H1 (cell line): ENCODE measurements around the gene PAGE2. TPM values are rescaled to one million over a fixed set of nuclear protein-coding genes. Genes with fewer than 3 reads are reported as not detected.

Source experiments
- CTCF ChIA-PET: fragments of 300-600 bp; sonication (Branson Sonifier 250); formaldehyde crosslinking; loops from one replicate; lab custom pipeline; 2021; ENCODE audit not compliant: partially characterized antibody; lab: Charles Lee
- POLR2A ChIA-PET: fragments of 300-600 bp; sonication (Branson Sonifier 250); formaldehyde crosslinking; loops from one replicate; lab custom pipeline; 2021; ENCODE audit warnings: inconsistent platforms; ENCODE audit not compliant: partially characterized antibody; lab: Charles Lee
- DNase-seq, 2 experiments: peaks; one replicate each; pipeline versions ENCODE4 v3.0.0 to v3.0.0-alpha.2; 2010 to 2022; ENCODE audit warnings: low spot score in 2 of 2, low read depth in 1 of 2, mixed read lengths in 1 of 2
- FAIRE-seq: peaks from 2 replicates; lab custom pipeline; 2011; peaks lifted over from hg19 to GRCh38; lab: Jason Lieb, UNC
- H2AFZ ChIP-seq: 2 replicates; pipeline ENCODE4 v1.8.1; 2012; ENCODE audit warnings: low read length, inconsistent platforms
- H2AK5ac ChIP-seq: 2 replicates; pipeline ENCODE4 v1.6.1; 2013; ENCODE audit warnings: low read depth, low read length
- H2BK120ac ChIP-seq: replicated peaks from 2 replicates; pipeline ENCODE3; 2013; ENCODE audit warnings: low read depth, low read length, inconsistent platforms
- H2BK12ac ChIP-seq: 2 replicates; pipeline ENCODE4 v1.6.1; 2013; ENCODE audit warnings: low read depth, low read length
- H2BK15ac ChIP-seq: 2 replicates; pipeline ENCODE4 v1.6.1; 2013; ENCODE audit warnings: low read length
- H2BK20ac ChIP-seq: 2 replicates; pipeline ENCODE4 v1.6.1; 2013; ENCODE audit warnings: low read length
- H2BK5ac ChIP-seq: 2 replicates; pipeline ENCODE4 v1.6.1; 2013; ENCODE audit warnings: low read depth, low read length
- H3K14ac ChIP-seq: 2 replicates; pipeline ENCODE4 v1.6.1; 2013; ENCODE audit warnings: inconsistent platforms; ENCODE audit not compliant: insufficient read length
- H3K18ac ChIP-seq: 2 replicates; pipeline ENCODE4 v1.6.1; 2013; ENCODE audit warnings: low read length; ENCODE audit errors: extremely low read depth
- H3K23ac ChIP-seq: 2 replicates; pipeline ENCODE4 v1.6.1; 2013; ENCODE audit warnings: inconsistent platforms; ENCODE audit not compliant: insufficient read length
- H3K23me2 ChIP-seq: 2 replicates; pipeline ENCODE4 v1.6.1; 2013; ENCODE audit warnings: low read depth, low read length
- H3K27ac ChIP-seq: 2 replicates; pipeline ENCODE4 v1.6.1; 2011; ENCODE audit warnings: low read depth, low read length, inconsistent platforms
- H3K27me3 ChIP-seq, 4 experiments: replicated peaks in 1 of 4; 1 replicate in 1 of 4; 2 replicates in 3 of 4; pipeline versions ENCODE4 v1.6.1 to v1.8.1; 2011 to 2013; ENCODE audit warnings: low read length in 3 of 4, mild to moderate bottlenecking in 3 of 4, inconsistent platforms in 2 of 4, mixed read lengths in 2 of 4, moderate library complexity in 1 of 4; ENCODE audit not compliant: control insufficient read depth in 3 of 4, insufficient read depth in 3 of 4; ENCODE audit errors: extremely low read depth in 1 of 4
- H3K36me3 ChIP-seq, 4 experiments: 2 replicates each; pipeline versions ENCODE4 v1.6.1 to v1.8.1; 2011 to 2013; ENCODE audit warnings: mild to moderate bottlenecking in 4 of 4, low read length in 3 of 4, moderate library complexity in 2 of 4, control low read depth in 1 of 4, inconsistent platforms in 1 of 4; ENCODE audit not compliant: insufficient read depth in 4 of 4, control insufficient read depth in 2 of 4
- H3K4ac ChIP-seq: replicated peaks from 2 replicates; pipeline ENCODE3; 2013; ENCODE audit warnings: low read length, low read depth, mixed read lengths, inconsistent platforms; ENCODE audit not compliant: insufficient read length
- H3K4me1 ChIP-seq, 4 experiments: replicated peaks in 1 of 4; 1 replicate in 1 of 4; 2 replicates in 3 of 4; pipeline versions ENCODE4 v1.6.1 to v1.8.1; 2011 to 2013; ENCODE audit warnings: low read length in 3 of 4, inconsistent platforms in 2 of 4, mixed read lengths in 1 of 4; ENCODE audit not compliant: insufficient read depth in 4 of 4, control insufficient read depth in 3 of 4
- H3K4me2 ChIP-seq, 2 experiments: 2 replicates each; pipeline versions ENCODE4 v1.6.1 to v1.8.1; 2011 to 2013; ENCODE audit warnings: low read depth in 2 of 2, low read length in 2 of 2, control low read depth in 1 of 2, inconsistent platforms in 1 of 2, mild to moderate bottlenecking in 1 of 2; ENCODE audit not compliant: insufficient read depth in 1 of 2
- H3K4me3 ChIP-seq, 4 experiments: fragments of 200-600, 300-600 bp in 1 of 4; sonication (generic), shearing (Covaris generic), sonication (Bioruptor Twin) in 1 of 4; 2 replicates each; pipeline versions ENCODE4 v1.5.1 to v1.8.1; 2011 to 2016; ENCODE audit warnings: low read length in 4 of 4, low read depth in 3 of 4, control low read depth in 2 of 4, inconsistent platforms in 2 of 4, mild to moderate bottlenecking in 2 of 4, mixed read lengths in 1 of 4, moderate library complexity in 1 of 4; ENCODE audit not compliant: insufficient read depth in 2 of 4; ENCODE audit errors: extremely low read depth in 1 of 4
- H3K56ac ChIP-seq: replicated peaks from 2 replicates; pipeline ENCODE3; 2013; ENCODE audit warnings: low read depth, mild to moderate bottlenecking, mixed read lengths, low read length, inconsistent platforms; ENCODE audit not compliant: insufficient read length
- H3K79me1 ChIP-seq: 2 replicates; pipeline ENCODE4 v1.6.1; 2013; ENCODE audit warnings: low read depth, low read length, control low read depth
- H3K79me2 ChIP-seq, 2 experiments: 2 replicates each; pipeline versions ENCODE4 v1.6.1 to v1.8.1; 2012 to 2013; ENCODE audit warnings: low read length in 2 of 2, mild to moderate bottlenecking in 2 of 2, inconsistent platforms in 1 of 2; ENCODE audit not compliant: insufficient read depth in 2 of 2, control insufficient read depth in 1 of 2
- H3K9ac ChIP-seq, 4 experiments: replicated peaks in 1 of 4; 1 replicate in 1 of 4; 2 replicates in 3 of 4; pipeline versions ENCODE4 v1.6.1 to v1.8.1; 2011 to 2013; ENCODE audit warnings: low read depth in 3 of 4, low read length in 3 of 4, control low read depth in 2 of 4, mild to moderate bottlenecking in 2 of 4, moderate library complexity in 2 of 4, inconsistent platforms in 1 of 4; ENCODE audit errors: extremely low read depth in 1 of 4
- H3K9me3 ChIP-seq, 2 experiments: 2 replicates each; pipeline versions ENCODE4 v1.6.1 to v1.8.1; 2012 to 2013; ENCODE audit warnings: mild to moderate bottlenecking in 2 of 2, moderate library complexity in 2 of 2, control low read depth in 1 of 2, inconsistent platforms in 1 of 2, low read depth in 1 of 2, low read length in 1 of 2, mixed read lengths in 1 of 2; ENCODE audit not compliant: insufficient read depth in 2 of 2
- H4K20me1 ChIP-seq, 2 experiments: replicated peaks in 1 of 2; 2 replicates each; pipeline versions ENCODE3 to v1.8.1; 2011 to 2013; ENCODE audit warnings: inconsistent platforms in 2 of 2, low read length in 2 of 2, mild to moderate bottlenecking in 1 of 2; ENCODE audit not compliant: insufficient read depth in 2 of 2, control insufficient read depth in 1 of 2
- H4K5ac ChIP-seq: 2 replicates; pipeline ENCODE4 v1.6.1; 2013; ENCODE audit warnings: low read length, low read depth, mixed read lengths, inconsistent platforms; ENCODE audit not compliant: insufficient read length
- H4K8ac ChIP-seq: 2 replicates; pipeline ENCODE4 v1.8.0; 2013; ENCODE audit warnings: mild to moderate bottlenecking, moderate library complexity, low read length, inconsistent platforms; ENCODE audit not compliant: insufficient read depth; ENCODE audit errors: extremely low read depth
- H4K91ac ChIP-seq: replicated peaks from 2 replicates; pipeline ENCODE3; 2013; ENCODE audit warnings: low read length, mixed read lengths, inconsistent platforms; ENCODE audit not compliant: insufficient read length
- SRF ChIP-seq: IDR thresholded peaks from 2 replicates; pipeline ENCODE4 v1.6.1; 2011; ENCODE audit warnings: mild to moderate bottlenecking, low read depth, low read length, moderate library complexity
- WGBS, 2 experiments: shearing (Covaris generic) in 1 of 2; methylation state at CpG; one replicate each; pipeline versions ENCODE4 v1.1.6 to v1.1.7; 2013 to 2015; ENCODE audit warnings: low lambda C conversion rate in 2 of 2, mixed read lengths in 2 of 2, inconsistent platforms in 1 of 2, low coverage in 1 of 2, missing lambda C conversion rate in 1 of 2; ENCODE audit not compliant: insufficient replicate concordance in 2 of 2, insufficient coverage in 1 of 2, insufficient read length in 1 of 2; ENCODE audit errors: extremely low coverage in 1 of 2, missing lambda C conversion rate in 1 of 2; 5-methylcytosine and 5-hydroxymethylcytosine counted together
- polyA plus RNA-seq, 7 experiments: library from polyadenylated mRNA; depleted of rRNA in 3 of 7; stranded (reverse) in 5 of 7; unstranded in 2 of 7; fragments of >200 nt in 5 of 7; fragments of 200-250 nt in 2 of 7; gene quantifications; 1 replicate in 5 of 7; 2 replicates in 1 of 7; 4 replicates in 1 of 7; pipeline versions ENCODE4 v1.2.1 to v1.2.3, GENCODE V29; 2011 to 2013; ENCODE audit warnings: missing spikeins in 2 of 7, mixed read lengths in 2 of 7
- total RNA-seq: library from RNA; stranded (reverse); fragmentation: NEBNext Ultra II Directional; extraction: Animal tissue kit (Norgen Biotek cat#: 25700); gene quantifications from 2 replicates; pipeline ENCODE4 v1.2.1, GENCODE V29; 2021

Gene PAGE2
- total and polyA plus RNA-seq, 2 of the 8 experiments (the other 6 are each of a cell fraction or from before 2014, with no cell fraction given): not detected

DNA sequence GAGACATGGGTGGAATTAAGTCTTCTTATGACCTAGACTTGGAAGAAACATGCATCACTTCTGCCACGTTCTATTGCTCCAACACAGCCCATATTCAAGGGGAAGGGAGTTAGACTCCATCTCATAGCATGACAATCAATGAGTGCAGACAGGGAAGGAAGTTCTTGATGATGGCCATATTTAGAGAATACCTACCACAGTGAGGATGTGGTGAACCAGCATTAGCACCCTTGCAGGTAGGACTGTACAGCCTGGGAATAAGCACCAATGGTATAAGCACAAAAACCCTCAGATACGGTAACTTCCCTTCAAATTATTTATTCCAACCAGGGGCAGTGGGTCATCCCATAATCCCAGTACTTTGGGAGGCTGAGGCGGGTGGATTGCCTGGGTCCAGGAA lies 29.8 kb downstream of the PAGE2 start:
- H3K9me3 ChIP-seq: no peaks in the 10 kb centered on the region; a peak in 1 of 4 replicates

More for the DNA sequence above, 29.8 kb downstream of the PAGE2 start:
- H3K27me3 ChIP-seq: no peaks in the 10 kb centered on the region
- H2BK120ac ChIP-seq: no peak overlapping the region
- no peak for TF ChIP-seq SRF
- no peaks in the 10 kb centered on the region for H3K79me2 ChIP-seq
- POLR2A ChIA-PET: no interaction called here
- no peak overlapping the region for H2AFZ ChIP-seq
- H3K4me3 ChIP-seq: no peak overlapping the region
- no peaks in the 10 kb centered on the region for H3K36me3 ChIP-seq
- H3K4me1 ChIP-seq: no peaks in the 10 kb centered on the region
- H2AK5ac ChIP-seq: no peak overlapping the region
- no peaks in the 10 kb centered on the region for H3K79me1 ChIP-seq
- H3K4me2 ChIP-seq: no peak overlapping the region
- H4K8ac ChIP-seq: no peak overlapping the region
- H4K91ac ChIP-seq: no peak overlapping the region
- DNase-seq: no peak
- no peak overlapping the region for H3K23ac ChIP-seq
- no peak overlapping the region for H3K18ac ChIP-seq
- no peak overlapping the region for H3K14ac ChIP-seq
- no peak overlapping the region for H3K27ac ChIP-seq
- H2BK20ac ChIP-seq: no peak overlapping the region
- no peak overlapping the region for H2BK12ac ChIP-seq
- CTCF ChIA-PET: no interaction called here
- H2BK5ac ChIP-seq: no peak overlapping the region
- no peak for FAIRE-seq
- no peak overlapping the region for H3K9ac ChIP-seq
- H3K23me2 ChIP-seq: no peaks in the 10 kb centered on the region
- H4K5ac ChIP-seq: no peak overlapping the region
- H3K4ac ChIP-seq: no peak overlapping the region
- WGBS, 2 experiments: 97% methylated on average over 3 of the region's 3 CpGs; no CpG with 5 or more reads in 1 of the 2 experiments
- H2BK15ac ChIP-seq: no peak overlapping the region
- H4K20me1 ChIP-seq: no peaks in the 10 kb centered on the region
- H3K56ac ChIP-seq: no peak overlapping the region
